Measurements from ENCODE around the gene ZNF407.
A peak's percentile ranks its signal among the peaks of the same experiment; 100 is the strongest.

Gene ZNF407

GRCh38 chr18:75062297-75062886 is 464.7 kb downstream of the ZNF407 start:
- DNase-seq, result no peak

DNA sequence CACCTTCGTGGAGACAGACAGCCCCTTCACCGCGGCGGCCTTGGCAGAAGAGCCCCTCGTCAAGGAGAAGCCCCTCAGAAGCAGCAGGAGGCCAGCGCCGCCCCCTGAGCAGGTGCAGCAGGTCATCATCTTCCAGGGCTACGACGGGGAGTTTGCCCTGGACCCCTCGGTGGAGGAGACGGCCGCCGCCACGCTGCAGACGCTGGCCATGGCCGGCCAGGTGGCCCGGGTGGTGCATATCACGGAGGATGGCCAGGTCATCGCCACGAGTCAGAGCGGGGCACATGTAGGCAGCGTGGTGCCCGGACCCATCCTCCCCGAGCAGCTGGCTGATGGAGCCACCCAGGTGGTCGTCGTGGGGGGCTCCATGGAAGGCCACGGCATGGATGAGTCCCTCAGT is 465.5 kb downstream of the ZNF407 start:
- DNase-seq, result no peak

DNA sequence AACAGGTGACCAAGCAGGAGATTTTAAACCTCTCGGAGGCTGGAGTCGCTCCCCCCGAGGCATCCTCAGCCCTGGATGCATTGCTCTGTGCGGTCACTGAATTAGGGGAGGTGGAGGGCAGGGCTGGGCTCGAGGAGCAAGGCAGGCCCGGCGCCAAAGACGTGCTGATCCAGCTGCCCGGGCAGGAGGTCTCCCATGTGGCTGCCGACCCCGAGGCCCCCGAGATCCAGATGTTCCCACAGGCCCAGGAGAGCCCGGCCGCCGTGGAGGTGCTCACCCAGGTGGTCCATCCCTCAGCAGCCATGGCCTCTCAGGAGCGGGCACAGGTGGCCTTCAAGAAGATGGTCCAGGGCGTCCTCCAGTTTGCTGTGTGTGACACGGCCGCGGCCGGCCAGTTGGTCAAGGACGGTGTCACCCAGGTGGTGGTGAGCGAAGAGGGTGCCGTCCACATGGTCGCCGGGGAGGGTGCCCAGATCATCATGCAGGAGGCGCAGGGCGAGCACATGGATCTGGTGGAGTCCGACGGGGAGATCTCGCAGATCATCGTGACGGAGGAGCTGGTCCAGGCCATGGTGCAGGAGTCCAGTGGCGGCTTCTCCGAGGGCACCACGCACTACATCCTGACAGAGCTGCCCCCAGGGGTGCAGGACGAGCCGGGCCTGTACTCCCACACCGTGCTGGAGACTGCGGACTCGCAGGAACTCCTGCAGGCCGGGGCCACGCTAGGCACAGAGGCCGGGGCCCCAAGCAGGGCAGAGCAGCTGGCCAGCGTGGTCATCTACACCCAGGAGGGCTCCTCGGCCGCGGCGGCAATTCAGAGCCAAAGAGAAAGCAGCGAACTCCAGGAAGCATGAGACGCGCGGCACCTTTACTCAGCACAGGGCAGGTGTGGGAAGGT is 466.2 kb downstream of the ZNF407 start:
- DNase-seq, result no peak

- DNase-seq, result no peak
These were observed 466.8 kb downstream of the ZNF407 start for GRCh38 chr18:75064513-75064905.

DNA sequence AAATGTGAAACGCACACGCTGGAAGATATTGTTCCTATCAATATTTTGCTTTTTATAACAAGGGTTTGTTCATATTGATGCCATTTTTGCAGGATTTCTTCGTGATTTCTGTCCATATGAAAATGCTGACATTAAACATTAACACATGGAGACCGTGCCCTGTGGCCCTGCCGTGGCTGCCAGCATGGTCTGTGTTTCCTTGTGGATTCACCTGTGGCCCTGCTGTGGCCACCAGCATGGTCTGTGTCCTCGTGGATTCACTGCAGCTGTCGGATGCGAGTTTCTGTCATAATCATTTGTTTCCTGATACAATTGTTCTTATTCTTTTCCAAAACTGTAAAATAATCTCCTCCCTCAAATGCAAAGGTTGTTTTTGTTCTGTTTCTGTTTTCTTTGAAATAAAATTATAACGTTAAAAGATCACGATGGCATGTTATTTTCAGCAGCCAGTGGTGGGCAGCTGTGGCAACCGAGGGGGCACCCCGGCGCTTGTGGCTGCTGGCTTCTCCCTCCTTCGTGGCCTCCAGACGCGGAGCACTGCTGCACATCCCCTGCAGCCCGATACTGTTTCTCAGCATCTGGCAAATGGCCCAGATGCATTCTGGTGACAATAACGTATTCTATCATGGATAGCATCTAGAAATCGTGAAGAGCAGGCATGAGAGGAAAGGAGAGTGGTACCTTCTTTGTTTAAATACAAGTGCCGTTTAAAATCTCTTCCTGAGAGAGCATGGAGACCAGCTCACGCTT is 467.8 kb downstream of the ZNF407 start:
- DNase-seq, result no peak

DNA sequence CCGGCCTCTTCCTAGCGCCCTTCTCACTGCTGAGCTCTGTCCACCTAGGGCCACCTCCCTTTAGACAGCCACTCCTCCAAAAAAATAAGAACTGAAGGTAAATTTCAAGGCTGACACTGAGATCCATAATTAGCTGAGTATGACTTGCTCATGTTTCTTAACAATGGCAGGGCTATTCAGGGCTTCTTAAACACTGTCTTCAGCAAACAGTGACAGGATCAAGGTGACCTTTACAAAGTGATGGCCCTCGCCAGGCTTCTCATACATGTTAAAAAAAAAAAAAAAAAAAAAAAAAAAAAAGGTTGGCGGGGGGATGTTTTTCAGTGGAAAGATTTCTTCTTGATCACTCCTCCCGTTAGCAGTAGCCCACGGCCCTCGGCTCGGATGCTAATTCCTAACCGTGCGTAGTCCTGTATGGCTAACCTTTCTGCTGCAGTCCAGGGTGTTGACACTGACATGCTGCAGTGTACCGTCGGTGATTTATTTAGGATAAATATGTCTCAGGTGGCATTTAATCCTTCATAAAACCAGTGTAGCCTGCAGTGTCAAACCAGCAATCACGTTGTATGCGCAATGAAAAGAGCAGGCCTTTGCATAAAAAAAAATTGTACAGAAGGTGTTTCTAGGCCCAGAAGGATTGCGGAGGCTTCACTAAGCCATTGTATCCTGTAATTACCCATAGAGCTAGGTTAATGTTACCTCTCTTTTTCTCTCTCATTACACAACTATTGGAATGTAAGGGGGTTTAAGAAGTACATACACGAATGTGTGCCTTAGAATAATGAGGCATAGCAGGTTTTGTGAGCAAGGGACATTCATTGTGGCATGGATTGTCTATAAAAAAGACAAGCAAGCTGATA is 468.6 kb downstream of the ZNF407 start:
- no peak for DNase-seq

GRCh38 chr18:75066936-75067335 is 469.3 kb downstream of the ZNF407 start:
- no peak for DNase-seq

DNA sequence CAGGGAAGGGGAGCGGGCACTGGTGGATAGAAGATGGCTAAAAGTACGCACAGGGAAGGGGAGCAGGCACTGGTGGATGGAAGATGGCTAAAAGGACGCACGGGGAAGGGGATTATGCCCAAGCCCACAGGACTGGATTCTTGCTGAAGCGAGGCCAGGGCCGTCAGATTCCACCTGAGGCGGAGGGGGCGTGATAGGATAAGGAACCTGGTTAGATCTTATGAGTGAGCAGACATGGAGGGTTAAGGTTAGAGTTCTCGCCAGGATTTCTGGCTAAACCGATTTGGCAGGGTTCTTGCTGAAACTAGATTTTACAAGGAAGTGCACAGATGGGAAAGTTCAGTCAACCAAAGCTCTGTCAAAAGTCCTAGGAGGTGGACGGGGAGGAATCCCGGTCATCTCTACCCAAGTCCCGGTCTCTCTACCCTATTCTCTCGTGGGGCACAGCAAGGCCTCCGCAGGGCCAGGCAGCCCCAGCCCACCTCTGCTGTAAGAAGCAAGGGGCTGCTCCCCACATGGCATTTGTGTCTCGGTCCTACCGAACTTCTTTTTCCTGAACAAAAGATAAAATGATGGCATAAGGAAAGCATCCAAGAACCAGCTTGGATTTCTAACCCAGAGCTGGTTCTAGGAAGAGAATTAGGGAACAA is 470.5 kb downstream of the ZNF407 start:
- DNase-seq, result no peak

- no peak for DNase-seq
These were observed 471.2 kb downstream of the ZNF407 start for GRCh38 chr18:75068682-75069435.

- DNase-seq, result peak in 1 of 5 experiments; percentile 18
These were observed 472.6 kb downstream of the ZNF407 start for GRCh38 chr18:75070235-75070624.

DNA sequence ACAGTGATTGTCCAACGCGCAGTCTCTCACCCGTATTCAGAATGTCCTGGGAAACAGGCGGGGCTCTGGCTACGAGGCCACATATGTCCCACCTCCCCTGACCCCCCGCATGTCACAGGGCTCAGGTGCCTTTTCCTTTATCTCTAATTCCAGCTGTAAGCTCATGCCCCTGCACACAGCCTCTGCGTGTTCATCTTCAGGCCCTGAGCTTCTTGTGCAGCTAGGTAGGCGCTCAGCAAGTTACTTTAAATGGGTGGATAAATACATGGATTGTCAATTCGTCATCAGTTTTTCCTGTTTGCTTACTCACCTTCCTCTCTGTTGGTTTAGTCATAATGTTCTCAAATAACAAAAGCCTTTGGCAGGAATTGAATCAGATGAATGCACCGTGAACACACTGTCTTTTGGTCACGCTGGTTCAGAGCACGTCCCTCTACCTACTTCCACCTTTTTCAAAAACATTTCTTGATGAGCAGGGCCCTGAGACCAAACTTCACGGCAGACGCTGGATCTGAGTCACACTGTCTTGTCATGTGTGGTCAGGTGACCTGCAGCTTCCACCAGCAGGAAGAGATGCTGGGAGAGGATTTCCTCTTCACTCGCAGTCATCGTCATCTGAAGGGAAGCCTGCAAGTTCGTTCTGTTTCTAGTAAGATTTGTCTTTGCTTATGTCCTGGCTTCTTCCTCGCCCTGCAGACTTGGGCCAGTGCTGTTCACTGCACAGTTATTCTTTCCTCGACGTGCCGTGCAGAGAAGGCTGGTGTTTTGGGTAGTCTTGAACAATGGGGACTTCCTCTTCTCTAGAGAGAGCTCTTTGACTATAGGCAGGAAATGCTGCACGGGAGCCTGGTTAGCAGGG is 473.2 kb downstream of the ZNF407 start:
- DNase-seq, result peak in 4 of 5 experiments; percentile 40 to 97 (median 52)

- no peak for DNase-seq
These were observed 473.8 kb downstream of the ZNF407 start for GRCh38 chr18:75071484-75071785.

GRCh38 chr18:75071866-75072671 is 474.4 kb downstream of the ZNF407 start:
- no peak for DNase-seq

GRCh38 chr18:75072672-75073371 is 475.2 kb downstream of the ZNF407 start:
- no peak for DNase-seq

GRCh38 chr18:75073654-75074053 is 476.0 kb downstream of the ZNF407 start:
- no peak for DNase-seq

DNA sequence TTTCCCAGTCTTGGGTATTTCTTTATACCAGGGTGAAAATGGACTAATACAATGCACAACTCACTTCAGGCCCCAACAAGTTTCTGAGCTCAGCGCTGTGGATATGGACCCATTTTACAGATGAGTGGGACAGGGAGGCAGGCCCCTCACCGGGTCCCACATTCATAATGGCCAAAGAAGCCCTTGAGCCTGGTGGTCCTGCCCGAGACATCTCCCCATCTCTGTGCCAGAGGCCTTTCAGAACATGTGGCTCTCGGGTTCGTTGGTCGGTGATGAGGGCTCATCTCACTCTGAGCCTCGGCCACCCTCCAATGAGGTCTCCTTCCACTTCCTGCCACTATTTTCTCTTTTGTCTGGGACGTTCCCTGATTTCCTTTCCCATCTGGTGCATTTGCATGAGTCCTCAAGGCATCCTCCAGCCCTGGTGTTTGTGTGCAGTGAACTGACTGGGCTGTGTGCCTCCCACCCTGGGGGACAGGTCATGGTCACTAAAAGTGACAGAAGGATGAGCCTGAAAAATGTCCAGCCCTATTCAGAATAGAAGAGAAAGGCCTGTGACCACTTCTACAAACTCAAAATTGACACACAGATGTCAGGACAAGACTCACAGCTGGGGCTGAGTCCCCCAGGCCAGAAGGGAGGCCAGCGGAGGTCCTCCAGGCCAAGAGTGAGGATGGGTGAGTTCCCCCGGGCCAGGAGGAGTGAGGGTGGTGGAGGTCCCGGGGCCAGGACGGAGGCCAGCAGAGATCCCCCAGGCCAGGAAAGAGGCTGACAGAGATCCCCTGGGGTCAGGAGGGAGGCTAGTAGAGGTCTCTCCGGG is 476.7 kb downstream of the ZNF407 start:
- DNase-seq, result no peak

GRCh38 chr18:75075016-75075305 is 477.3 kb downstream of the ZNF407 start:
- DNase-seq, result no peak

- DNase-seq, result no peak
These were observed 477.8 kb downstream of the ZNF407 start for GRCh38 chr18:75075429-75075841.

Measured in T-helper 2 cell (primary cell).